ENCODE results near the gene PREX1.

- TF ChIP-seq POLR2A (IDR thresholded peaks at IDR 0.05): no peak
- no peak for TF ChIP-seq CTCF (IDR thresholded peaks at IDR 0.05)
Measured at GRCh38 chr20:48805716-48806115, 22.1 kb downstream of the PREX1 start.
